Activated naive CD4-positive, alpha-beta T cell treated with anti-CD3 and anti-CD28 coated beads, Interleukin-2, amount 50 U/mL, for 24 hours (primary cell): ENCODE data around the gene PLXNA2.

ENCODE experiments used
- H3K27ac Mint-ChIP-seq: one replicate; pipeline ENCODE4 v1.8.0; 2021; ENCODE audit warnings: mild to moderate bottlenecking, mixed read lengths
- H3K27me3 Mint-ChIP-seq: one replicate; pipeline ENCODE4 v1.8.0; 2021; ENCODE audit warnings: mixed read lengths
- H3K36me3 Mint-ChIP-seq: one replicate; pipeline ENCODE4 v1.8.0; 2021; ENCODE audit warnings: mixed read lengths
- H3K4me1 Mint-ChIP-seq: one replicate; pipeline ENCODE4 v1.8.0; 2021; ENCODE audit warnings: mixed read lengths
- H3K4me3 Mint-ChIP-seq: one replicate; pipeline ENCODE4 v1.8.0; 2021; ENCODE audit warnings: mild to moderate bottlenecking, mixed read lengths
- H3K9me3 Mint-ChIP-seq: one replicate; pipeline ENCODE4 v1.8.0; 2021; ENCODE audit warnings: mixed read lengths

PLXNA2 gene

DNA sequence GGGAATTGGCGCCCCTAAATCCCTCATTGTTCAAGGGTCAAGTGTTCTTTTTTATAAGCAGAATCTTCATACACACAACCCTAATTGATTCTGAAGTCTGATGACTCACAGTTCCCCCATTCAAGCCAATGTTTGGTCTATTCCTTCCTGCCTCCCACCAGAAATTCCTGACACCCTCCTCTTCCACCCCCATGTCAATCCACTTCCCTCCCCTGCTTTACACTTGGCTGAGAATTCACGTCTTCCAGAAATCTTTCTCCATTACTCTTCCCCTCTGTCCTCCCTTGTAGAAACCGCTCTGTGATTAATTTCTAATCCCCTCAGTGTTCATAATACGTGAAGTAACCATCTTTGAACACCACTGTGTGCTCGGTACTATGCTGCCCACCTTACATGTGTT lies 257.0 kb downstream of the PLXNA2 start:
- no peak overlapping the region for H3K27ac Mint-ChIP-seq
- no peaks in the 10 kb centered on the region for H3K4me1 Mint-ChIP-seq
- H3K4me3 Mint-ChIP-seq, result no peak overlapping the region
- H3K36me3 Mint-ChIP-seq, result no peaks in the 10 kb centered on the region
- peaks cover 4% of the 10 kb centered on the region for H3K27me3 Mint-ChIP-seq
- H3K9me3 Mint-ChIP-seq, result no peaks in the 10 kb centered on the region

DNA sequence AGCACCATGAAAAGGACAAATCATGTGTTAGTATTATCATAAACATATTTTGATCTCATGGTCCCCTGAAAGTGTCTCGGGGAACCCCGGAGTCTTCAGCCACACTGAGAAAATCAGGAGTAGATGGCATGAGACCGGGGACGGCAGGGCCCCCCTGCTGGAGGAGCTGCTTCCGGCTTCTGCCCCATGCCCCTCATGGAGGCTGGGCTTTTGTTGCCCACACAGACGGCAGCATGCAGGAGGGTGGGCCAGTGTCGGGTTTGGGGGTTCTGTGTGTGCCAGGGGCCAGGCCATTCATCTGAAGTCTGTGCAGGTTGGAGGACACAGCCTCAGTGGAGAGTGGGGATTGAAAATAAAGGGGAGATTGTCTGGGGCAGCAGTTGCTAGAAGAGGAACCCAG lies 258.2 kb downstream of the PLXNA2 start:
- H3K27ac Mint-ChIP-seq, result no peak overlapping the region
- no peaks in the 10 kb centered on the region for H3K4me1 Mint-ChIP-seq
- H3K27me3 Mint-ChIP-seq, result peaks cover 9% of the 10 kb centered on the region
- no peaks in the 10 kb centered on the region for H3K9me3 Mint-ChIP-seq
- no peaks in the 10 kb centered on the region for H3K36me3 Mint-ChIP-seq
- no peak overlapping the region for H3K4me3 Mint-ChIP-seq

DNA sequence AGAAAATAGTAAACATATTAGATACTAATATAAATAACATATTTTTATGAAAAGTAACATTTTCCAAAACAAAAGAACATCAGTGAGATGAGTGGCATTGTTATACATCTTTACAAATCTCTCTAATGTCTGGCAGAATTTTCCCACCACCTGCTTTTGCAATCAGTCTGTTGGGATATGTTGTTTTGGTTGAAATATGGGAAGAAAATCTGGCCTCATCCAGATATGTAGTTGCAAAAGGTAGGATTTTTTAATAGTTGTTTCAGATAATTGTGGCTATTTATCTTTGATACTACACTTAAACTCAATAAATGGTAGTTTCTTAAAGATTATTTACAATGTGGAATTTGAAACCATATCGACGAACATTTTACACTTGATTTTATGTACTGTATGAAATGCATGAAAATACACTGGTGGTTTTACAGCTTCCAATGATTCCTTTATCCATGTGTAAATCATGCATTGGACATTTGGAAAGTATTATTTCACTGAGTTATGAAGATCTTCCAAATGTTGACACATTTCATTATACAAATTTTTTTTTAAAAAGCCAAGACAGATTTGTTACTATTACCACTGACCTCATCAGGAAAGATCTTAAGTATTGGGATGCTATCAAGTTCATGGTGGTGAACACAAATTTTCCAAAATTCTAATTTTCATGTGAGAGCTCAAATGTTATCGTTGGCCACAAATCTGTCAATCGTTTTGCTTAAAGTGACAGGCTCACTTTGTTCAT lies 259.2 kb downstream of the PLXNA2 start:
- H3K4me3 Mint-ChIP-seq, result no peak overlapping the region

DNA sequence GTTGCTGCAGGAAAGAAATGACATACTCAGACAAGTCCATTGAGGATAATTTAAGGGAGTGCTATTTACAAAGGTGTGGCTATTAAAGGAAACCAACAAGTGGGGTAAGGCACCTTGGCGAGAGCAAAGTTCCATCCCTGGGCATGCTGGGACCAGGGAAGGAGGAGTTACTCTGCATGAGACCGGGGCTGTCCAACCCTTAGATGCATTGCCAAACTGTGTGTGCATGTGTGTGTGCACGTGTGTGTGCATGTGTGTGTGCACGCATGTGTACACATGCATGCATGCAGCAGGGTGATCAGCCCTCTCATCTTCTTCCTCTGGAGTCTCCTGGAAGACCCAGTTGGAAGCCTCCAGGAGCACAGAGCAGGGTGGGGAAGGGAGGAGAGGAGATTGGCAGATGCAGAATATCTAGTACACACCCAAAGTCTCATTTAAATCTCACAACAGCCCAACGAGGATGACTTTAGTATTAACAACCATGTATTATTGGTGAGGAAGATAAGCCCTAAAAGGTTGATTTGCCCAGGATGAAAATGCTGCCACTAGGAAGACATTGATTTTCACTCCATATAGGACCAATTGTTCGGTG lies 261.0 kb downstream of the PLXNA2 start:
- H3K27me3 Mint-ChIP-seq, result peaks cover 8% of the 10 kb centered on the region

More for the DNA sequence above, 259.2 kb downstream of the PLXNA2 start:
- Mint-ChIP-seq H3K4me1 (no peaks in the 10 kb centered on the region), H3K36me3 (no peaks in the 10 kb centered on the region), H3K9me3 (no peaks in the 10 kb centered on the region), H3K27ac (no peak overlapping the region), H3K27me3 (peaks cover 10% of the 10 kb centered on the region)

DNA sequence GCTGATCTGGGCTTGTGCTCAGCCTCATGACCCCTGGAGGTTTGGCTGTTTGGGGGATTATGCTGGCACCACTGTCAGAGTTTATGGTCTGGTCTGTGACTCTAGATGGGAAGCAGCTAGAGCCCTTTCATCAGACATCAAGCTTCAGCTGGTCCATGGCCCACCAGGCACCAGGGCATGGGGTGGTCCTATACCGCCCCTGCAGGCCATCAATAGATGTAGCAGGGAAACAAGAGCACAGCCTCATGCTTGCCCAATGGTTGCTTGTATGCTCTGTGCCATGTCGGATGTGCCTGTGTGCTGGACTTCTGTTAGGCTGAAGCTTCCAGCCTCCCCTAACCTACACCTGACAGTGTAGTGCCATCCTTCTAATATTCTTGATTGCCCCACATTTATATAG lies 262.2 kb downstream of the PLXNA2 start:
- Mint-ChIP-seq H3K9me3 (no peaks in the 10 kb centered on the region), H3K27ac (no peak overlapping the region), H3K27me3 (peaks cover 8% of the 10 kb centered on the region), H3K36me3 (no peaks in the 10 kb centered on the region), H3K4me1 (no peaks in the 10 kb centered on the region), H3K4me3 (no peak overlapping the region)

More for the DNA sequence above, 261.0 kb downstream of the PLXNA2 start:
- Mint-ChIP-seq H3K4me3 (no peak overlapping the region), H3K4me1 (no peaks in the 10 kb centered on the region), H3K9me3 (no peaks in the 10 kb centered on the region), H3K36me3 (no peaks in the 10 kb centered on the region), H3K27ac (no peak overlapping the region)

DNA sequence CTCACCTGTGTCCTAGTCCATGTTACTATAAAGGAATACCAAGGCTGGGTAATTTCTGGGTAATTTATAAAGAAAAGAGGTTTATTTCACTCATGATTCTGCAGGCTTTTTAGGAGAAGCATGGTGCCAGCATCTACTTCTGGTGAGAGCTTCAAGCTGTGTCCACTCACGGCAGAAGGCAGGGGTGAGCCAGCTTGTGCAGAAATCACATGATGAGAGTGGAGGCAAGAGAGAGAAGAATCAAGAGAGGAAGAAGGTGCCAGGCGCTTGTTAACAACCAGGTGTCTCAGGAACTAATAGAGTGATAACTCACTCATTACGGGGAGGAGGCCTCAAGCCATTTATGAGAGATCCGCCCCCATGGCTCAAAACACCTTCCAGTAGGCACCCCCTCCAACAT lies 265.7 kb downstream of the PLXNA2 start:
- H3K27ac Mint-ChIP-seq, result no peak overlapping the region
- H3K9me3 Mint-ChIP-seq, result no peaks in the 10 kb centered on the region
- peaks cover 9% of the 10 kb centered on the region for H3K27me3 Mint-ChIP-seq
- H3K4me3 Mint-ChIP-seq, result no peak overlapping the region
- H3K4me1 Mint-ChIP-seq, result no peaks in the 10 kb centered on the region
- no peaks in the 10 kb centered on the region for H3K36me3 Mint-ChIP-seq

DNA sequence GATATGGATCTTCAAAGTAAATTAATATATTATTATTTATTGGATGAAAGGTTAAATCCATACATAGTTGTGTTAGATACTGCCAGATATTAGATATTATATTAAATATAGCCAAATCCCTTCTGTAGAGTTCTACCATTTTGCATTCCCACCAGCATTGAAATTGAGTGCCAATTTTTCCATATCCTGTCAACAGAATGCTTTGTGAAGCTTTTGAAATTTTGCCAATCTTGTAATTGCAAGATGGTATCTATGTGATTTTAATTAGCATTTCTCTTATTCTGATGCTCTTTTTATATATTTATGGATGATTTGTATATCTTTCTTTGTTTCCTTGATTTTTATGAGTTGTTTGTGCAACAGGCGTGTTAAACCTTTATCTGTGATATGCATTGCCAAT lies 266.3 kb downstream of the PLXNA2 start:
- H3K4me3 Mint-ChIP-seq, result no peak overlapping the region
- H3K27me3 Mint-ChIP-seq, result peaks cover 11% of the 10 kb centered on the region
- no peaks in the 10 kb centered on the region for H3K9me3 Mint-ChIP-seq
- no peaks in the 10 kb centered on the region for H3K36me3 Mint-ChIP-seq
- no peaks in the 10 kb centered on the region for H3K4me1 Mint-ChIP-seq
- H3K27ac Mint-ChIP-seq, result no peak overlapping the region

DNA sequence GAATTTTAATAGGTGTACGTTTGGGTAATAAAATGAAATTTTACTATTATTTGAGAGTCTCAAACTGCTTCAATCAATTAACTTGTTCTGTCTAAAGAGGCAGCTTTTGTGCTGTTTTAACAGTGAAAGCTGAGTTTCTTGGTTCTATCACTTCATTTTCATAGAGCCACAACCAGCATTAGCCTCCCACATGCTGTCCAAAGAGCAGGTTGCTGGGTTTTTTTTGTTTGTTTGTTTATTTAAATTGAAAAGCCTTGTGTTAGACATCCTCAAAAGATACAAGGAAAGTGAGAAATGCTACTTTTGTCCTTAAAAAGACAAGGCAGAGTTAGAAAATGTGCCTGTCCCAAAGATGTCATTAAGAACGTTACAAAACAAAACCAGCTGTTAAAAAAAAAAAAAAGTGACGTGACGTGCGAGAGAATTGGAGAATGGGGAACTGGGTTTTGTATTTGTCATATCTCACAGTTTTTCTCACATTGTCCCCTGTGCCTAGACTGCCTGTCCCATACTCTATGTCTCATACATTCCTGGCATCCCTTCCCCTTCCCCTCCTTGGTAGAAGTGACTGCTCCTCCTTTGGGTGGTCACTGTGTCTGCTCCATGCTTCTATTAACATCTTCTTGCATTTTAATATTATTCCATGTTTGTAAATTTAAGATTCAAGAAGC lies 270.2 kb downstream of the PLXNA2 start:
- no peaks in the 10 kb centered on the region for H3K36me3 Mint-ChIP-seq
- no peaks in the 10 kb centered on the region for H3K9me3 Mint-ChIP-seq
- H3K27ac Mint-ChIP-seq, result no peak overlapping the region
- no peak overlapping the region for H3K4me3 Mint-ChIP-seq
- peaks cover 6% of the 10 kb centered on the region for H3K27me3 Mint-ChIP-seq
- no peaks in the 10 kb centered on the region for H3K4me1 Mint-ChIP-seq

DNA sequence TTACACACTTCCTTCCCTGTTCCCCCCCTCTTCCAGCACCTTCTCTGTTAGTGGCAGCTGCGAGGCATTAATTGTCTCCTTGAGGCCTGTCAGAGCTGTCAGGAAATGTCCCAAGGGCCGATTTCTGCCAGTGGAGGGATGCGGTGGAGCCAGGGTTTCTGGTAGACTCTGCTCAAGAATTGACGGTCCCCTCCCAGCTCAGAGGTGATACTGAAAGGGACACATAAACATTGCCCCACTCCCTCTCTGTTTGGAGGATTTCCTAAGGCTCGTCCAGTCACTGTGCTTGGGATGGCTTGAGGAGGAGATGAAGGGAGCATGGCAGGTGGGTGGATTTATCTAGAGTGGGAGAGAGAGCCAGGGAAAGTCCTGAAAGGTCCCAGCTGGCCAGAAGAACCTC lies 271.8 kb downstream of the PLXNA2 start:
- Mint-ChIP-seq H3K4me3 (no peak overlapping the region), H3K27ac (peak overlapping the region; percentile 30), H3K4me1 (no peaks in the 10 kb centered on the region), H3K36me3 (no peaks in the 10 kb centered on the region), H3K27me3 (peaks cover 6% of the 10 kb centered on the region), H3K9me3 (no peaks in the 10 kb centered on the region)
